ENCODE data around the gene RHOJ.

Gene RHOJ

DNA sequence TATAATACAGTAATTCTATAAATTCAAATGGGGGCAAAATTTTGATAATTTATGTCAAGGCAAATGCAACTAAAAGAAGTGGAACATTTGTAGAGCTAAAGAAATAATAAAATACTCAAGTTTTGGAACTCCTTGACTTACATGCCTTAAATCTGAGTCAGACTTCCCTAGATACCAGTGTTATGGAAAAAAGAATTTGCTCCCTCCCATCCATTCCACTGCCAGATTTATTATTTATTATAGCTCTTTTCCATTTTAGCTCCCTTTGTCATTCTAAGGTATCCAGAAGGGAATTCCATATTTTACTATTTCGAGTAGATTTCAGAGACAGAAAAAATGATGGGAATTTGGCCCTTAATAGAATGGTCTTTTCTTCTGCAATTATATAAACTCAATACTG is 44.0 kb downstream of the RHOJ start:
- TF ChIP-seq, protein P1, sequence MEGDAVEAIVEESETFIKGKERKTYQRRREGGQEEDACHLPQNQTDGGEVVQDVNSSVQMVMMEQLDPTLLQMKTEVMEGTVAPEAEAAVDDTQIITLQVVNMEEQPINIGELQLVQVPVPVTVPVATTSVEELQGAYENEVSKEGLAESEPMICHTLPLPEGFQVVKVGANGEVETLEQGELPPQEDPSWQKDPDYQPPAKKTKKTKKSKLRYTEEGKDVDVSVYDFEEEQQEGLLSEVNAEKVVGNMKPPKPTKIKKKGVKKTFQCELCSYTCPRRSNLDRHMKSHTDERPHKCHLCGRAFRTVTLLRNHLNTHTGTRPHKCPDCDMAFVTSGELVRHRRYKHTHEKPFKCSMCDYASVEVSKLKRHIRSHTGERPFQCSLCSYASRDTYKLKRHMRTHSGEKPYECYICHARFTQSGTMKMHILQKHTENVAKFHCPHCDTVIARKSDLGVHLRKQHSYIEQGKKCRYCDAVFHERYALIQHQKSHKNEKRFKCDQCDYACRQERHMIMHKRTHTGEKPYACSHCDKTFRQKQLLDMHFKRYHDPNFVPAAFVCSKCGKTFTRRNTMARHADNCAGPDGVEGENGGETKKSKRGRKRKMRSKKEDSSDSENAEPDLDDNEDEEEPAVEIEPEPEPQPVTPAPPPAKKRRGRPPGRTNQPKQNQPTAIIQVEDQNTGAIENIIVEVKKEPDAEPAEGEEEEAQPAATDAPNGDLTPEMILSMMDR (IDR thresholded peaks at IDR 0.05; ENCODE audit: insufficient read depth, low read depth, low read length, missing control alignments), result no peak
- H3K4me3 ChIP-seq (ENCODE audit: low read depth, low read length), result no peak overlapping the region
- DNase-seq (ENCODE audit: low read depth), result no peak

DNA sequence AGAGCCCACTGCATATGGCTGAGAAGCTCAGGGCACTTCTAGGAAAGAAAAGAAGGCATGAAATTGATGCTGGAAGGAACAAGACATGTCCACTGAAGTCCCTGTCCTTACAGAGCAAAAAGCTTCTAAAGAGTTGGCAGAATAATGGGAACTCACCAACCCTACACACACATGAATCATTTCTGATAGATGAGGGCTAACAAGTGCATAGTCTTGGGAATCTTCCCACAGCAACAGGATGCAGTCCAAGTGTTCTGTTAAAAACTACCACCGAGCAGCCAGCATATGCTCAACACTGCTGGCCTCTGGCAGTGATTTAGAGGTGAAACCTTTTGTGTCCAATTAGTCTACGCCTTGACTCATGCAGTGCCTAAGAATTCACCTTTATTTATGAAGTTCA is 44.8 kb downstream of the RHOJ start:
- H3K4me3 ChIP-seq (ENCODE audit: low read depth, low read length), result no peak overlapping the region
- DNase-seq (ENCODE audit: low read depth), result no peak
- TF ChIP-seq, protein P1 (IDR thresholded peaks at IDR 0.05; ENCODE audit: insufficient read depth, low read depth, low read length, missing control alignments), result no peak

GRCh38 chr14:63257299-63257698 is 53.1 kb downstream of the RHOJ start:
- DNase-seq (ENCODE audit: low read depth), result no peak
- TF ChIP-seq, protein P1 (IDR thresholded peaks at IDR 0.05; ENCODE audit: insufficient read depth, low read depth, low read length, missing control alignments), result no peak
- H3K4me3 ChIP-seq (ENCODE audit: low read depth, low read length), result no peak overlapping the region

DNA sequence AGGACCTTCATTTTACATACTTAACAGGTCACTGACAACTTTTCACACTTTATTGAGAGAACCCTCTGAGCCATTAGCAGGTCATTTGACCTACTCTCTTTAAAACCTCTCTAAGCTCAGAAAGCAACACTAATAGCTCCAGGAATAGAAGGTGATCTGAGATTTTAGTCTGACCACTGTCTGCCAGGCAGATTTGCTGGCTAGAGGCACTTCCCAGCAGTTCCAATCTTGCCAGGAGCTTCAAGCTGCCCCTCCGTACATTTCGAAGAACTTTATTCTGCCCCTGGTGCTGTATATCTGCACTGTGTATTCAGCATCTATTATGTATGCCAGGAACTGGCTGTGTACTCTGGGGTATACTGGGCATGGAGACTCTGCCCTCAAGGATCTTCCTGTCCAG is 58.2 kb downstream of the RHOJ start:
- DNase-seq (ENCODE audit: low read depth), result no peak
- H3K4me3 ChIP-seq (ENCODE audit: low read depth, low read length), result no peak overlapping the region
- TF ChIP-seq, protein P1 (IDR thresholded peaks at IDR 0.05; ENCODE audit: insufficient read depth, low read depth, low read length, missing control alignments), result no peak

DNA sequence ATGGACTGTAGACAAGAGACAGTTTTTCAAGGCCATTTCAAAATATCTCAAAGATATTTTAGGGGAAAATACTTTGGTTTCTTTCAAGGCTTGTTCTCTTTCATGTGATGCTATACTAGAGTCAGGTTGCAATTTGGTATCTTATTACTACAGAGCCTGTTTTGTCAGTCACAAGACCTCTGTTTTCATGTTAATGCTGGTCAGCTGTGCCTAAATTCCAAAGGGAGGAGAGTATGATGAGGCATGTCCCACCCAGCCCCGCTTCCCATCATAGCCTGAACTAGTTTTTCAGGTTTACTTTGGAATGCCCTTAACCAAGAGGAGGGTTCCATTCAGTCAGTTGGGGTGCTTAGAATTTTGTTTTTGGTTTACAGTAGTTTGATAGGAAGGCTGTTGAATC is 61.9 kb downstream of the RHOJ start:
- DNase-seq (ENCODE audit: low read depth), result no peak

DNA sequence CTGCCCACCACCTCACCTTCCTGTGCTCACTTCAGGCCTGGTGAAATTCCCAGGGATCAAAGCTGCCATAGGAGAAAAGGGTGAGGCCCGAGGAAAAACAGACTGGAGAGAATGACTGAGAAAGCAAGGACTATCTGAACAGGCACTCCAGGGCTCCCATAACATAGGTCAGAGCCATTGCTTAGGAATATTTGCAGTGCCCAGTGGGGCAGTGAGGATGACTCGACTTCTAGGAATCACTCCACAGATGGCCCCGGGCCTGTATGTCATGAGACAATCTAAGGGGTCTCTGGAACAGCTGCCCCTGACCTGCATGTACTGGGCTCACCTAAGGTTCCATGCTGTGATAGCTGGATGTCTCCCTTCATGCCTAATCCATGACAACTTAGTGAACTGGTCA is 62.9 kb downstream of the RHOJ start:
- DNase-seq (ENCODE audit: low read depth), result no peak
- no peak overlapping the region for H3K4me3 ChIP-seq (ENCODE audit: low read depth, low read length)
- TF ChIP-seq, protein P1 (IDR thresholded peaks at IDR 0.05; ENCODE audit: insufficient read depth, low read depth, low read length, missing control alignments), result no peak

More for the DNA sequence above, 61.9 kb downstream of the RHOJ start:
- TF ChIP-seq, protein P1 (IDR thresholded peaks at IDR 0.05; ENCODE audit: insufficient read depth, low read depth, low read length, missing control alignments), result no peak
- H3K4me3 ChIP-seq (ENCODE audit: low read depth, low read length), result no peak overlapping the region

GRCh38 chr14:63268771-63269170 is 64.5 kb downstream of the RHOJ start:
- no peak overlapping the region for H3K4me3 ChIP-seq (ENCODE audit: low read depth, low read length)
- TF ChIP-seq, protein P1 (IDR thresholded peaks at IDR 0.05; ENCODE audit: insufficient read depth, low read depth, low read length, missing control alignments), result no peak
- no peak for DNase-seq (ENCODE audit: low read depth)

Data from GM12865 (cell line).